ENCODE results near the gene AZIN2.

DNA sequence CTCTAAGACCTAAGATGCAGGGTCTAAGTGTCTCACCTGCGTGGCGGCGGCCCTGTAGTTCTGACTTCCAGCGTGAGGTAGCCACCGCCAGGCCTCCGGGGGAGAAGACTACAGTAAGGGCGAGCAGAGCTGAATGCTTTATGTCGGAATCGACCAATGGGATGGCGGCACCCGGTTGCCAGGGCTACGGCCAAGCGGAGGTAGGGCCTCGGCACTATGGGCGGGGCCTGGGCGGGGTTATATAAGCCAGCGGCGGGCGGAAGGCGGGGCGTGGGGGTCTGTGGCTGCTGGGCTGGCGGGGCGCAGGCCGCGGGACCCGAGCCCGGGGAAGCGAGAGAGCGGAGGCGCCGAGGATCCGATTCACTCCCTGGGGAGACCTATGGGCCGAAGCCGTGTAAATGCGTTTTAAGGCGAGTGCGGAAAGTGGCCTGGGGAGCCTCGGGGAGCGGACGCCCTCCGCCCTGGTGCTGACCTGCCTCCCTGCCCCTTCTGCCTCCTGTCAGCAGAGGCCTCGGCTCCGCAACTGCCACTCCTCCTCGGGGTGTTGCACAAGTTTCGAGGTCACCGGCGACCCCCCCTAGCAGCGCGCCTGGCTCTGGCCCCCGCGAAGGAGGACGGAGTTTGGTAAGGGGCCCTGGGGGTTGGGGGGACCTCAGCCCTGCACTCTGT lies at the start of gene AZIN2:
- TF ChIP-seq, protein P1, sequence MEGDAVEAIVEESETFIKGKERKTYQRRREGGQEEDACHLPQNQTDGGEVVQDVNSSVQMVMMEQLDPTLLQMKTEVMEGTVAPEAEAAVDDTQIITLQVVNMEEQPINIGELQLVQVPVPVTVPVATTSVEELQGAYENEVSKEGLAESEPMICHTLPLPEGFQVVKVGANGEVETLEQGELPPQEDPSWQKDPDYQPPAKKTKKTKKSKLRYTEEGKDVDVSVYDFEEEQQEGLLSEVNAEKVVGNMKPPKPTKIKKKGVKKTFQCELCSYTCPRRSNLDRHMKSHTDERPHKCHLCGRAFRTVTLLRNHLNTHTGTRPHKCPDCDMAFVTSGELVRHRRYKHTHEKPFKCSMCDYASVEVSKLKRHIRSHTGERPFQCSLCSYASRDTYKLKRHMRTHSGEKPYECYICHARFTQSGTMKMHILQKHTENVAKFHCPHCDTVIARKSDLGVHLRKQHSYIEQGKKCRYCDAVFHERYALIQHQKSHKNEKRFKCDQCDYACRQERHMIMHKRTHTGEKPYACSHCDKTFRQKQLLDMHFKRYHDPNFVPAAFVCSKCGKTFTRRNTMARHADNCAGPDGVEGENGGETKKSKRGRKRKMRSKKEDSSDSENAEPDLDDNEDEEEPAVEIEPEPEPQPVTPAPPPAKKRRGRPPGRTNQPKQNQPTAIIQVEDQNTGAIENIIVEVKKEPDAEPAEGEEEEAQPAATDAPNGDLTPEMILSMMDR (conservative IDR thresholded peaks at IDR 0.05; ENCODE audit: low read length): no peak
- no peak for TF ChIP-seq EZH2phosphoT487 (IDR thresholded peaks at IDR 0.05; ENCODE audit: borderline replicate concordance, low read depth, low read length)
